ENCODE data around the gene PTPN22. TPM values are rescaled to one million over a fixed set of nuclear protein-coding genes. Genes with fewer than 3 reads are reported as not detected.

Gene PTPN22
- total RNA-seq, 1 experiment from 2014 or later: 0.38 TPM

- no TSS peak for BruUV-seq (replicated peaks)
- intact Hi-C loops (cut with micrococcal nuclease; ENCODE audit: unreplicated experiment): no loop called here
- CTCF ChIA-PET: no interaction called here
- TF ChIP-seq CTCF (IDR thresholded peaks at IDR 0.05; ENCODE audit: unreplicated experiment): no peak
- H3K4me3 Mint-ChIP-seq (ENCODE audit: low read depth, unreplicated experiment): peak overlapping the region; percentile 92
- no peaks in the 10 kb centered on the region for H3K27me3 Mint-ChIP-seq (ENCODE audit: unreplicated experiment)
- peak overlapping the region; percentile 92 for H3K27ac Mint-ChIP-seq (ENCODE audit: unreplicated experiment)
- no peak for DNase-seq
- H3K9me3 Mint-ChIP-seq (ENCODE audit: low read depth, unreplicated experiment): no peaks in the 10 kb centered on the region
- no peaks in the 10 kb centered on the region for H3K4me1 Mint-ChIP-seq (ENCODE audit: low read depth, unreplicated experiment)
- H3K36me3 Mint-ChIP-seq (ENCODE audit: insufficient read depth, unreplicated experiment): peaks cover 25% of the 10 kb centered on the region
Measured at GRCh38 chr1:113813218-113813617, 58.3 kb downstream of the PTPN22 start.

GRCh38 chr1:113812661-113813135 is 58.8 kb downstream of the PTPN22 start:
- H3K9me3 Mint-ChIP-seq (ENCODE audit: low read depth, unreplicated experiment): no peaks in the 10 kb centered on the region
- H3K27me3 Mint-ChIP-seq (ENCODE audit: unreplicated experiment): no peaks in the 10 kb centered on the region
- H3K27ac Mint-ChIP-seq (ENCODE audit: unreplicated experiment): peak overlapping the region; percentile 92
- DNase-seq: no peak
- no peaks in the 10 kb centered on the region for H3K4me1 Mint-ChIP-seq (ENCODE audit: low read depth, unreplicated experiment)
- peak overlapping the region; percentile 92 for H3K4me3 Mint-ChIP-seq (ENCODE audit: low read depth, unreplicated experiment)
- peaks cover 25% of the 10 kb centered on the region for H3K36me3 Mint-ChIP-seq (ENCODE audit: insufficient read depth, unreplicated experiment)
- CTCF ChIA-PET: interaction anchor here (0.6 to 1.0 kb wide), 2 partner anchors 53 to 120 kb away, joined by 3 read pairs; no protein-coding TSS in a partner anchor
- no peak for TF ChIP-seq CTCF (IDR thresholded peaks at IDR 0.05; ENCODE audit: unreplicated experiment)
- BruUV-seq (replicated peaks): TSS peak; percentile 98
- intact Hi-C loops (cut with micrococcal nuclease; ENCODE audit: unreplicated experiment): no loop called here

GRCh38 chr1:113811888-113812660 is 59.4 kb downstream of the PTPN22 start, which contains the start of gene RSBN1:
TSS of gene RSBN1 (minus strand) at chr1:113812476. CDS start at chr1:113812412, 64 bp downstream.
- BruUV-seq (replicated peaks): no TSS peak
- Mint-ChIP-seq H3K4me3 (ENCODE audit: low read depth, unreplicated experiment) (peak within 1 kb of the TSS; percentile 92), H3K27me3 (ENCODE audit: unreplicated experiment) (no peaks in the 10 kb centered on the region), H3K27ac (ENCODE audit: unreplicated experiment) (peak within 1 kb of the TSS; percentile 92), H3K36me3 (ENCODE audit: insufficient read depth, unreplicated experiment) (peaks cover 25% of the 10 kb centered on the region), H3K9me3 (ENCODE audit: low read depth, unreplicated experiment) (no peaks in the 10 kb centered on the region), H3K4me1 (ENCODE audit: low read depth, unreplicated experiment) (no peaks in the 10 kb centered on the region)
- DNase-seq: peak; percentile 94
- no peak for TF ChIP-seq CTCF (IDR thresholded peaks at IDR 0.05; ENCODE audit: unreplicated experiment)
- intact Hi-C loops (cut with micrococcal nuclease; ENCODE audit: unreplicated experiment): no loop called here
- CTCF ChIA-PET: interaction anchor here (0.6 to 1.0 kb wide), 2 partner anchors 52 to 120 kb away, joined by 3 read pairs; no protein-coding TSS in a partner anchor

- Mint-ChIP-seq H3K9me3 (ENCODE audit: low read depth, unreplicated experiment) (no peaks in the 10 kb centered on the region), H3K36me3 (ENCODE audit: insufficient read depth, unreplicated experiment) (peaks cover 25% of the 10 kb centered on the region), H3K27me3 (ENCODE audit: unreplicated experiment) (no peaks in the 10 kb centered on the region), H3K27ac (ENCODE audit: unreplicated experiment) (peak overlapping the region; percentile 92), H3K4me3 (ENCODE audit: low read depth, unreplicated experiment) (peak overlapping the region; percentile 92), H3K4me1 (ENCODE audit: low read depth, unreplicated experiment) (no peaks in the 10 kb centered on the region)
- BruUV-seq (replicated peaks): TSS peak; percentile 30
- no peak for DNase-seq
- intact Hi-C loops (cut with micrococcal nuclease; ENCODE audit: unreplicated experiment): no loop called here
- TF ChIP-seq CTCF (IDR thresholded peaks at IDR 0.05; ENCODE audit: unreplicated experiment): no peak
- CTCF ChIA-PET: no interaction called here
Measured at GRCh38 chr1:113811156-113811887, 60.2 kb downstream of the PTPN22 start.

All from Calu3 (cell line).